PFSK-1 (cell line): Measurements from ENCODE around the gene CAPN5.

Experiments
- FOXP2 ChIP-seq: optimal IDR thresholded peaks from 2 replicates; pipeline ENCODE3; 2011; ENCODE audit warnings: borderline replicate concordance, control low read depth, inconsistent platforms; ENCODE audit not compliant: insufficient read depth; ENCODE audit errors: extremely low read length, extremely low read depth
- POLR2AphosphoS5 ChIP-seq: IDR thresholded peaks from 2 replicates; pipeline ENCODE4 v1.6.1; 2012; ENCODE audit warnings: low read depth, mild to moderate bottlenecking, control low read depth, low read length, moderate library complexity
- SIN3A ChIP-seq: IDR thresholded peaks from 2 replicates; pipeline ENCODE4 v1.6.1; 2012; ENCODE audit warnings: mild to moderate bottlenecking, low read length, moderate library complexity, borderline replicate concordance; ENCODE audit not compliant: insufficient read depth
- TAF1 ChIP-seq: IDR thresholded peaks from 2 replicates; pipeline ENCODE4 v1.6.1; 2012; ENCODE audit warnings: low read length, control low read depth, borderline replicate concordance; ENCODE audit not compliant: insufficient read depth
- TF ChIP-seq, protein P1 (sequence below), 2 experiments: IDR thresholded peaks; 2 replicates each; pipeline versions ENCODE4 v1.6.1 to v1.8.0; 2011 to 2012; ENCODE audit warnings: low read depth in 2 of 2, low read length in 2 of 2, control low read depth in 1 of 2, inconsistent platforms in 1 of 2, mild to moderate bottlenecking in 1 of 2, moderate library complexity in 1 of 2; ENCODE audit not compliant: insufficient read depth in 1 of 2

DNA sequence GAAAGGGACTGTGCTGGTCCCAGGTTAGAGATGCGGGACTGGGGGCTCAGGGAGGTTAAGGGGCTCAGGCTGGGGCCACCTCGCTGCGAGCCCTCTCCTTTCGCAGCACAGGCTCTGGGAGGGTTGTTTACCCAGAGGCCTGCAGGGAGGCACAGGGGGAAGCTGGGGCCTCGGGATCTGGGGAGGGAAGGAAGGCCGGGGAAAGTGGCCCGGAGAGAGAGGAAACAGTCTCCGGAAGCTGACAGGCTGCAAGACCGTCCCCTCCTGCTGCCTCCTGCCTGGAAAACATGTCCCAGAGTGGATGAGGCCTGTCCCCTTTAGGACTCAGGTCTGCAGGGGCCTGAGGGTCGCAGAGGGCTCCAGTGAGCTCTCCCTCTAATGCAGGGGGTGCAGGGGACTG is 106.7 kb downstream of the CAPN5 start:
- TF ChIP-seq, protein P1, sequence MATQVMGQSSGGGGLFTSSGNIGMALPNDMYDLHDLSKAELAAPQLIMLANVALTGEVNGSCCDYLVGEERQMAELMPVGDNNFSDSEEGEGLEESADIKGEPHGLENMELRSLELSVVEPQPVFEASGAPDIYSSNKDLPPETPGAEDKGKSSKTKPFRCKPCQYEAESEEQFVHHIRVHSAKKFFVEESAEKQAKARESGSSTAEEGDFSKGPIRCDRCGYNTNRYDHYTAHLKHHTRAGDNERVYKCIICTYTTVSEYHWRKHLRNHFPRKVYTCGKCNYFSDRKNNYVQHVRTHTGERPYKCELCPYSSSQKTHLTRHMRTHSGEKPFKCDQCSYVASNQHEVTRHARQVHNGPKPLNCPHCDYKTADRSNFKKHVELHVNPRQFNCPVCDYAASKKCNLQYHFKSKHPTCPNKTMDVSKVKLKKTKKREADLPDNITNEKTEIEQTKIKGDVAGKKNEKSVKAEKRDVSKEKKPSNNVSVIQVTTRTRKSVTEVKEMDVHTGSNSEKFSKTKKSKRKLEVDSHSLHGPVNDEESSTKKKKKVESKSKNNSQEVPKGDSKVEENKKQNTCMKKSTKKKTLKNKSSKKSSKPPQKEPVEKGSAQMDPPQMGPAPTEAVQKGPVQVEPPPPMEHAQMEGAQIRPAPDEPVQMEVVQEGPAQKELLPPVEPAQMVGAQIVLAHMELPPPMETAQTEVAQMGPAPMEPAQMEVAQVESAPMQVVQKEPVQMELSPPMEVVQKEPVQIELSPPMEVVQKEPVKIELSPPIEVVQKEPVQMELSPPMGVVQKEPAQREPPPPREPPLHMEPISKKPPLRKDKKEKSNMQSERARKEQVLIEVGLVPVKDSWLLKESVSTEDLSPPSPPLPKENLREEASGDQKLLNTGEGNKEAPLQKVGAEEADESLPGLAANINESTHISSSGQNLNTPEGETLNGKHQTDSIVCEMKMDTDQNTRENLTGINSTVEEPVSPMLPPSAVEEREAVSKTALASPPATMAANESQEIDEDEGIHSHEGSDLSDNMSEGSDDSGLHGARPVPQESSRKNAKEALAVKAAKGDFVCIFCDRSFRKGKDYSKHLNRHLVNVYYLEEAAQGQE (IDR thresholded peaks at IDR 0.05; ENCODE audit: insufficient read depth in 1 of 2, low read depth in 2 of 2, low read length in 2 of 2), result no peak
- TF ChIP-seq POLR2AphosphoS5, result no peak
- no peak for TF ChIP-seq SIN3A
- TF ChIP-seq FOXP2, result peak; percentile 62
- no peak for TF ChIP-seq TAF1
